Epithelial cell of proximal tubule (primary cell): Measurements from ENCODE around the gene CUX1. TPM values are rescaled to one million over a fixed set of nuclear protein-coding genes. Genes with fewer than 3 reads are reported as not detected.

Experiments used
- DNase-seq: peaks from one replicate; pipeline ENCODE4 v3.0.0-alpha.2; 2011; ENCODE audit warnings: low read depth
- H3K4me3 ChIP-seq: 2 replicates; pipeline ENCODE4 v1.5.1; 2011; ENCODE audit warnings: low read depth, mild to moderate bottlenecking, low read length
- total RNA-seq: library from RNA; depleted of rRNA; stranded (reverse); fragments of >200 nt; gene quantifications from 2 replicates; pipeline ENCODE4 v1.2.3, GENCODE V29; 2015
- TF ChIP-seq, protein P1 (sequence below): conservative IDR thresholded peaks from 2 replicates; pipeline ENCODE4 v1.5.1; 2012; ENCODE audit warnings: low read depth, mild to moderate bottlenecking, low read length

The CUX1 gene
- total RNA-seq, 1 donor from 2014 or later = 37.3 TPM

DNA sequence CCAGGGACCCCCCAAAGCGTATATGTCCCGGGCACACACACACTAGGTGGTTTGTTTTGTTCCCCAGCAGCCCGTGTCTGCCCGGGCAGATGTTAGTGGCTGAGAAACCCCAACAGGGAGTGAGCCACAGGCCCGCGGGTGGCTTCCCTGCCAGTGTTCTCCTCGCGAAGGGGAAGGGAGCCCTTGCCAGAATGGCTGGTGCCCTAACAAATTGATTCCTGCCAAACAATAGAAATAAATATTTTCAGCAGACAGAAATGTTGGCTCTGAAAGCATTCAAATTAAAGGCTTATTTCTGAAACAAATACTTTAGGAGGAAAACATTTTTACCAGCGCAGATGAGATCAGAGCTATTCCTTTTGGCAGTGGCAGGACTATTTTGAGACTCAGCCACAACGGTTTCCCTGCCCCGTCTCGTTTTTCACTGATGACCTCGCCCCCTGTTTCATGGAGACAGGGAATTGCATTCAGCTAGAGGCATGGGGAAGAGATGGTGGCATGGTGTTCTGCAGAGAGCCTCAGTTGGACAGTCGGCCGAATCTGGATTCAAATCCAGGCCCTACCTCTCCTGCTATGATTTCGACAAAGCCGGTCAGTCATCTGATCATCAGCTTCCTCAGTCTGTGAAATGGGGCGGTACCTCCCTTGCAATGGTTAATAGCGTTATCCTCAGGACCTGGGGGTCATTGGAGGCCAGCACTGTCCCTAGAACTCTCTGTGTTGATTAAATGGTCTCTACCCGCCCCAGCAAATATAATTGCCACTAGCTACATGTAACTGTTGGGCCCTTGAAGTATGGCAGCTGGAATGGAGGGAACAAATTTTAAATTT is 84.5 kb downstream of the CUX1 start:
- no peak overlapping the region for H3K4me3 ChIP-seq
- no peak for DNase-seq
- TF ChIP-seq, protein P1, sequence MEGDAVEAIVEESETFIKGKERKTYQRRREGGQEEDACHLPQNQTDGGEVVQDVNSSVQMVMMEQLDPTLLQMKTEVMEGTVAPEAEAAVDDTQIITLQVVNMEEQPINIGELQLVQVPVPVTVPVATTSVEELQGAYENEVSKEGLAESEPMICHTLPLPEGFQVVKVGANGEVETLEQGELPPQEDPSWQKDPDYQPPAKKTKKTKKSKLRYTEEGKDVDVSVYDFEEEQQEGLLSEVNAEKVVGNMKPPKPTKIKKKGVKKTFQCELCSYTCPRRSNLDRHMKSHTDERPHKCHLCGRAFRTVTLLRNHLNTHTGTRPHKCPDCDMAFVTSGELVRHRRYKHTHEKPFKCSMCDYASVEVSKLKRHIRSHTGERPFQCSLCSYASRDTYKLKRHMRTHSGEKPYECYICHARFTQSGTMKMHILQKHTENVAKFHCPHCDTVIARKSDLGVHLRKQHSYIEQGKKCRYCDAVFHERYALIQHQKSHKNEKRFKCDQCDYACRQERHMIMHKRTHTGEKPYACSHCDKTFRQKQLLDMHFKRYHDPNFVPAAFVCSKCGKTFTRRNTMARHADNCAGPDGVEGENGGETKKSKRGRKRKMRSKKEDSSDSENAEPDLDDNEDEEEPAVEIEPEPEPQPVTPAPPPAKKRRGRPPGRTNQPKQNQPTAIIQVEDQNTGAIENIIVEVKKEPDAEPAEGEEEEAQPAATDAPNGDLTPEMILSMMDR = no peak

DNA sequence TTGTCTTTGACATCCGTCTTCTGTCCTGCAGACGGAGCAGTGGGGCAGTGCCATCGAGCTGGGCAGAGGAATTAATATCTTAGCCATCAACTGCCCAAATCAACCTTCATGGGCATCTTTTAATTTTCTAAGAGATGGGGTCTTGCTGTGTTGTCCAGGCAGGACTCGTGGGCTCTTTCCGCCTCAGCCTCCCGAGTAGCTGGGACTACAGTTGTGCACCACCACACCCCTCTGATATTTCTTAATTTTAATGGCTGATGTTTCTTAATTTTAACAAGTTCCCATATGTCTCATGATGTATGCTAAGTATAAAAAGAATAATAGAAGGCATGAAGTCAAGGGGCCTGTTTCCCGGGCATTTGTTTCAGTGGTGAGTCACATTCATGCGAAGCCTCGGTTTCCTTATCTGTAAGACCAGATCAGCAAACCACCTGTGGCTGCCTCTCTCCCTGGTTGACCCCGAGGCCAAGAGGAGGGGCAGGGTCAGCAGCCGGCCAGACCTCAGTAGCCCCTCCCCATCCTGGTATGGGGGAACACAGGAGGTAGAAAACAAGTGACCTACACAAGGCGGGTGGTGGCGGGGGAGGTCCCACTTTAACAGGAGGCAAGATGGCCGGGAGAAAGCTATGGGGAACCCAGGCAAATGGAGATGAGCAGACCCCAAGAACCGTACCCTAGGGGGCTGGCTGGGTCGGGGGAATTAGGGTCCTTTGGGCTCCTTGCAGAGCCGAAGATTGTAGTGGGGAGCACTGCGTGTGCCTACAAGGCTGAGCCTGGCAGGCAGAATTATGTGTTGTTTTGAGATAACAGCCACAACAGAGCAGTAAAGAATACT is 85.5 kb downstream of the CUX1 start:
- TF ChIP-seq, protein P1 = no peak
- no peak for DNase-seq
- H3K4me3 ChIP-seq = no peak overlapping the region

DNA sequence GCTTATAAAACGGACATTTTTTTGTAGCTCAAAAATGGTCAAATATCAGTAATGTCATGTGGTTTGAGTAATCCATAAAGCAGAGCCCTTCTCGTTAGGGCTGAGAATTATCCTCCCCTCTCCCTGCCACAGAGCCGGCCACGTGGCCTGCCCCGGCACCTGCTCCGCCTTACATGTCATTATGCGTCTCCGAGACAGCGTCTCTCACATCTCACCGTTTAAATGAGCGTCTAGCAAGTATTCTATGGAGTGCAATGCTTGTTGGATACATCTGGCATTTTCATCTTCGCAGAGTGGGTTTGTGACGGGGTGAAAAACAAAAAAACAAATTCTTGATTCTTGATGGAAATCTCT is 86.1 kb downstream of the CUX1 start:
- TF ChIP-seq, protein P1 = no peak
- no peak overlapping the region for H3K4me3 ChIP-seq
- no peak for DNase-seq

DNA sequence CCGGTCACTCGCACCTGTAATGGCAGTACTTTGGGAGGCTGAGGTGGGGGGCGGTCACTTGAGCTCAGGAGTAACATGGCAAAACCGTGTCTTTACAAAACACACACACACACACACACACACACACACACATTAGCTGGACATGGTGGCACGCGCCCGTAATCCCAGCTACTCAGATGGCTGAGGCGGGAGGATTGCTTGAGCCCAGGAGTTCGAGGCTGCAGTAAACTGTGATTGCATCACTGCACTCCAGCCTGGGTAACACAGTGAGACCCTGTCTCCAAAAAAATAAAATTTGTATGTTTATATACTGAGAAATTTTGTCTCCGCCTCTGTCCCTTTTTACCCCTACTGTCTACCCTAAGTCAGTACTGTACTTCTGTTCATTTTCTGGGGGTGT is 86.6 kb downstream of the CUX1 start:
- TF ChIP-seq, protein P1 = no peak
- DNase-seq = no peak
- H3K4me3 ChIP-seq = no peak overlapping the region

DNA sequence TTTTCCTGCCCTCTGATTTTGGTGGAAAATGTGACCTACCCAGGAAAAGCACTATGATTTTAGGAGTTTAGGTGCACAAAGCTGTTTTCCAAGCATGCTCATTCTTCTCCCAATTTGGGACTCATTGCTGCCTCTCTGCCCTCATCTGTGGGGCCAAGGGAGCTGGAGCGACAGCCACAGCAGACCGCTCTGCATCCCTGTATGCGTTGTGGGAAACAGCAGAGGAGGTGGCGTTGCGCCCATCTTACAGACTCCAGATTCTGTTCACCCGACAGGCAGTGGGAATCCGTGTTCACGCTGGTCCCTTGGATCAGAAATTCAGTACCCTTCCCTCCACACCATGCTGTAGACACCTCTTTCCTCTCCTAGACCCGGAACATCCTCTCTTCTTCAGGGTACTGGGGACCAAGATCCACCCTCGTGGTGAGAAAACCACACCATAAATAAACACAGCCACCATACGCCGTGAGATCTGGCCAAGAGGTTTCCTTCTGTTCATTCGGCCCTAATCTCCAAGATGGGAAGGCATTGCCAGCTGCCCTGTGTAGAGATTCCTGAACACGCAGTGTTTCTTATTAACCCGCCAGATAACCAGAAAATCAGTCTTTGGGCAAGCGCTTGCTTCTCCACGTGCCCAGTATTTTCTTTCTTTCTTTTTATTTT is 87.9 kb downstream of the CUX1 start:
- no peak for DNase-seq
- H3K4me3 ChIP-seq = no peak overlapping the region
- TF ChIP-seq, protein P1 = no peak

DNA sequence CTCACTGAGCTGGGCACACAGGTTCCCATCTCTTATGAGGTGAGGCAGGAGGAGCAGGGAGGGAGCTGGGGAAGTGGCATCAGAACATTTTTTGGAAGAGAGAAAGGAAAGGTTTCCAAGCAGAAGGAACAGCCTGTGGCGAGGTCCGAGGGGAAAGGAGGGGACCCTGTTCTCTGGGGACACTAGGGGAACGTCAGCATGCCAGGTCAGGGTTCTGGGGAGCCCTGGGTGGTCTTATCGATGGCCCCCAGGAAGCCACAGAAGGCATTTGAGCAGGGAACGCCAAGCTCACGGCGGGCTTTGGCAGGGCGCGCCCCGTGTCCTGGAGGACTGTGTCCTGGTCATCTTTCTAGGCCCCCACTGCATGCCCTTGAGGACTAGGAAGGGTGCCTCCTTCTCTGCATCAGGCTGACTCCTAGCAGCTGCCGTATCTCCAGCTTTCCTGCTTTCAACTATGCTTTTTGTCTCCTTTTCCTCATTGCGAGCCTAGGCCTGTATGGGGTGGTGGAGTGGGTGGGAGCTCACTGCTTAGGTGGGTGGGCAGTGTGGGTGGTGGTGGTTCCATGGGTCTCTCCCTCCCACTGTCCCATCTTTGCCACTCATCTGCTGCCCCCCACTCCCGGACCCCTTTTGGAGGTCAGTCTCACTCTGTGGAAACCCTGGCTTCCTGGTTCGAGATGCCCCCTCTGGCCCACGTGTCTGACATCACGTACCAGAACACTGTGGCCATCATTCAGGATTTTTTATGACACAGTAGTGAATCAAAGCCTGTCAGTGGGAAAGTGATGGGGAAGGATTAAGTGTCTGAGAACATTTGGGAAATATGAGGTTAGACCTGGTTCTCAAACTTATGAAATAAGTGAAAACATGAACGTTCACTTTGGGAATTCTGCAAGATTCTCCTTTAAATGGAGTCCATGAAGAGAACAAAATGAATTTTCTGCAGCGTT is 89.1 kb downstream of the CUX1 start:
- no peak for DNase-seq
- TF ChIP-seq, protein P1 = no peak
- H3K4me3 ChIP-seq = no peak overlapping the region
